GM10847 (cell line): ENCODE measurements around the gene TLL2.

Source experiments
- POLR2A ChIP-seq: IDR thresholded peaks from 2 replicates; pipeline ENCODE4 v1.6.1; 2011; ENCODE audit not compliant: insufficient read length; ENCODE audit errors: extremely low read depth

Gene TLL2

GRCh38 chr10:96406091-96406490 is 107.6 kb downstream of the TLL2 start:
- no peak for TF ChIP-seq POLR2A

GRCh38 chr10:96402417-96403305 is 111.1 kb downstream of the TLL2 start:
- no peak for TF ChIP-seq POLR2A

GRCh38 chr10:96401036-96401435 is 112.7 kb downstream of the TLL2 start:
- no peak for TF ChIP-seq POLR2A

- TF ChIP-seq POLR2A = no peak
Measured at GRCh38 chr10:96400465-96400864, 113.3 kb downstream of the TLL2 start.

- TF ChIP-seq POLR2A = no peak
Measured at GRCh38 chr10:96397902-96398301, 115.8 kb downstream of the TLL2 start.

- TF ChIP-seq POLR2A = no peak
Measured at GRCh38 chr10:96395931-96396877, 117.5 kb downstream of the TLL2 start.

GRCh38 chr10:96390460-96390864 is 123.3 kb downstream of the TLL2 start:
- TF ChIP-seq POLR2A = no peak

- TF ChIP-seq POLR2A = no peak
Measured at GRCh38 chr10:96389785-96390184, 123.9 kb downstream of the TLL2 start.

- no peak for TF ChIP-seq POLR2A
Measured at GRCh38 chr10:96387601-96388000, 126.1 kb downstream of the TLL2 start.

- no peak for TF ChIP-seq POLR2A
Measured at GRCh38 chr10:96387161-96387560, 126.6 kb downstream of the TLL2 start.

- no peak for TF ChIP-seq POLR2A
Measured at GRCh38 chr10:96384506-96384905, 129.2 kb downstream of the TLL2 start.

- no peak for TF ChIP-seq POLR2A
Measured at GRCh38 chr10:96380821-96381220, 132.9 kb downstream of the TLL2 start.

- TF ChIP-seq POLR2A = no peak
Measured at GRCh38 chr10:96379758-96380157, 134.0 kb downstream of the TLL2 start.

GRCh38 chr10:96378741-96379140 is 135.0 kb downstream of the TLL2 start:
- no peak for TF ChIP-seq POLR2A

- no peak for TF ChIP-seq POLR2A
Measured at GRCh38 chr10:96377816-96378294, 135.9 kb downstream of the TLL2 start.

GRCh38 chr10:96376483-96376882 is 137.2 kb downstream of the TLL2 start:
- no peak for TF ChIP-seq POLR2A
